ENCODE measurements around the gene TAF4. TPM values are rescaled to one million over a fixed set of nuclear protein-coding genes. Genes with fewer than 3 reads are reported as not detected.

Gene TAF4
- total RNA-seq, 1 donor from 2014 or later = 11.5 TPM

- Mint-ChIP-seq H3K4me1 (ENCODE audit: low read depth) (peaks cover 33% of the 10 kb centered on the region), H3K27me3 (ENCODE audit: low read depth) (no peaks in the 10 kb centered on the region), H3K4me3 (ENCODE audit: unreplicated experiment) (no peak overlapping the region), H3K36me3 (ENCODE audit: low read depth) (no peaks in the 10 kb centered on the region), H3K27ac (ENCODE audit: unreplicated experiment) (no peak overlapping the region), H3K9me3 (ENCODE audit: low read depth) (no peaks in the 10 kb centered on the region)
- TF ChIP-seq CTCF (IDR thresholded peaks at IDR 0.05) = no peak
- DNase-seq (ENCODE audit: low spot score) = no peak
Measured at GRCh38 chr20:62030357-62030756, 35.3 kb downstream of the TAF4 start.

- Mint-ChIP-seq H3K4me3 (ENCODE audit: unreplicated experiment) (no peak overlapping the region), H3K4me1 (ENCODE audit: low read depth) (peaks cover 37% of the 10 kb centered on the region), H3K27me3 (ENCODE audit: low read depth) (no peaks in the 10 kb centered on the region), H3K27ac (ENCODE audit: unreplicated experiment) (no peak overlapping the region), H3K9me3 (ENCODE audit: low read depth) (no peaks in the 10 kb centered on the region), H3K36me3 (ENCODE audit: low read depth) (no peaks in the 10 kb centered on the region)
- DNase-seq (ENCODE audit: low spot score) = no peak
- TF ChIP-seq CTCF (IDR thresholded peaks at IDR 0.05) = no peak
Measured at GRCh38 chr20:62029949-62030348, 35.7 kb downstream of the TAF4 start.

- H3K4me3 Mint-ChIP-seq (ENCODE audit: unreplicated experiment) = no peak overlapping the region
- peaks cover 39% of the 10 kb centered on the region for H3K4me1 Mint-ChIP-seq (ENCODE audit: low read depth)
- H3K27ac Mint-ChIP-seq (ENCODE audit: unreplicated experiment) = no peak overlapping the region
- no peak for TF ChIP-seq CTCF (IDR thresholded peaks at IDR 0.05)
- DNase-seq (ENCODE audit: low spot score) = no peak
- H3K27me3 Mint-ChIP-seq (ENCODE audit: low read depth) = no peaks in the 10 kb centered on the region
- H3K9me3 Mint-ChIP-seq (ENCODE audit: low read depth) = no peaks in the 10 kb centered on the region
- no peaks in the 10 kb centered on the region for H3K36me3 Mint-ChIP-seq (ENCODE audit: low read depth)
Measured at GRCh38 chr20:62029296-62029695, 36.4 kb downstream of the TAF4 start.

- TF ChIP-seq CTCF (IDR thresholded peaks at IDR 0.05) = no peak
- H3K9me3 Mint-ChIP-seq (ENCODE audit: low read depth) = no peaks in the 10 kb centered on the region
- no peaks in the 10 kb centered on the region for H3K36me3 Mint-ChIP-seq (ENCODE audit: low read depth)
- peaks cover 39% of the 10 kb centered on the region for H3K4me1 Mint-ChIP-seq (ENCODE audit: low read depth)
- no peaks in the 10 kb centered on the region for H3K27me3 Mint-ChIP-seq (ENCODE audit: low read depth)
- no peak for DNase-seq (ENCODE audit: low spot score)
- no peak overlapping the region for H3K4me3 Mint-ChIP-seq (ENCODE audit: unreplicated experiment)
- no peak overlapping the region for H3K27ac Mint-ChIP-seq (ENCODE audit: unreplicated experiment)
Measured at GRCh38 chr20:62028384-62028783, 37.3 kb downstream of the TAF4 start.

- no peak for TF ChIP-seq CTCF (IDR thresholded peaks at IDR 0.05)
- Mint-ChIP-seq H3K36me3 (ENCODE audit: low read depth) (no peaks in the 10 kb centered on the region), H3K27me3 (ENCODE audit: low read depth) (no peaks in the 10 kb centered on the region), H3K9me3 (ENCODE audit: low read depth) (no peaks in the 10 kb centered on the region), H3K4me1 (ENCODE audit: low read depth) (peaks cover 36% of the 10 kb centered on the region), H3K4me3 (ENCODE audit: unreplicated experiment) (no peak overlapping the region), H3K27ac (ENCODE audit: unreplicated experiment) (no peak overlapping the region)
- no peak for DNase-seq (ENCODE audit: low spot score)
Measured at GRCh38 chr20:62027698-62028321, 37.9 kb downstream of the TAF4 start.

All from chondrocyte (in vitro differentiated cells).